ENCODE data around the gene SYNM. TPM values are rescaled to one million over a fixed set of nuclear protein-coding genes. Genes with fewer than 3 reads are reported as not detected.

Gene SYNM
- total RNA-seq, 1 experiment from 2014 or later: 6.6 TPM

DNA sequence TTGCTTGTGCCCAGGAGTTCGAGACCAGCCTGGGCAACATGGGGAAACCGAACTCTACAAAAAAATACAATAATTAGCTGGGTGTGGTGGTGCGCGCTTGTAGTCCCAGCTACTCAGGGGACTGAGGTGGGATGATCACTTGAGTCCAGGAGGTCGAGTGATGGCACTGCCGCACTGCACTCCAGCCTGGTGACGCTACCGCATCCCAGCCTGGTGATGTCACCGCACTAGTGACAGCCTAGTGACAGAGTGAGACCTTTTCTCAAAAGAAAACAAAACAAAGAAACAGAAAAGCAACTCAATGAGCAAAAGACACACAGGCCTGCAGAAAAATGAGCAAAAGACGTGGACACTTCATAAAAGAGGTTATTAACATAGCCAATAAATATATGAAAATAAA, 19.9 kb upstream of the SYNM start:
- DNase-seq (ENCODE audit: low spot score): no peak

DNA sequence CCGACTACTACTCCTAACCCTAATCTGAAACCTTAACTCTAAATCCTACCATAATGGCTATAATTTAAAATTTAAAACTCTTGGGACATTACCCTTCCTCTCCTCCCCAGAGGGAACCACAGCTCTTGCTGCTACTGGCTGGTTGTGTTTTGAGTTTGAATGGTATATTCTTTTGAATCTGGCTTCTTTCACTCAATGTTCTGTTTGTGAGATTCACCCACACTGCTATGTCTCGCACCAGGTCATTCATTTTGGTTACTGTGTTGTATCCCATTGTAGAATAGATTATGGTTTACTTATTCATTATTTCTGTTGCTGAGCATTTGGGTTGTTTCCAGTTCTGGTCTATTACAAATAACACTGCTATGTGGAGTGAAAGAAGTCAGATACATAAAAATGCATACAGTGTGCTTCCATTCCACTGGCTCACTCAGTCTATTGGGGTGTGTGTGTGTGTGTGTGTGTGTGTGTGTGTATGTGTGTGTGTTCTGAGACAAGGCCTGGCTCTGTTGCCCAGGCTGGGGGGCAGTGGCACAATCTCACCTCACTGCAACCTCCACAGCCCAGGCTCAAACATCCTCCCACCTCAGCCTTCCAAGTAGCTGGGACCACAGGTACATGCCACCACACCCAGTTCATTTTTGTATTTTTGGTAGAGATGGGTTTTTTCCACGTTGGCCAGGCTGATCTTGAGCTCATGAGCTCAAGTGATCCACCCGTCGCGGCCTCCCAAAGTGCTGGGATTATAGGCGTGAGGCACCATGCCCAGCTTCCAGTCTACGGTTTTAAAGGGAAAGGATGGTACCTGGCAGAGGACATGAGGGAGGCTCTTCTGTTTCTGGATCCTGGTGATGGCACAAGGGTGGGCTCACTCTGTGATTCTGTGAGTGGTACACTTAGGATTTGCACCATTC, 19.2 kb upstream of the SYNM start:
- no peak for DNase-seq (ENCODE audit: low spot score)

DNA sequence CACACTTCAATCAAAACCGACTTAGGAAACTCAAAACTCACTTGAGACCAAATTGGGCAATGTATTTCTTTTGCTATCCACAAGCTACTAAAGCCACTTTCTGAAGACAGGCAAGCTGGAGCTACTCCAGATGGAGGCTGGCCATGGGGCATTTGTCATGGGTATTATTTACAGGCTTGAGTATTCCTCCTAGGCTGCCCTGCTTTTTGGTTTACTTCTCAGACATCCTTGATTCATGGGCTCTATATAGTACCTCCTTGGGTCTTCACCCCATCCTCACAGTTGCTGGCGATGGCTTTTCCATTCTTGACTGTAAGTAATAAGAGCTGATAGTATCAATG, 18.6 kb upstream of the SYNM start:
- no peak for DNase-seq (ENCODE audit: low spot score)

DNA sequence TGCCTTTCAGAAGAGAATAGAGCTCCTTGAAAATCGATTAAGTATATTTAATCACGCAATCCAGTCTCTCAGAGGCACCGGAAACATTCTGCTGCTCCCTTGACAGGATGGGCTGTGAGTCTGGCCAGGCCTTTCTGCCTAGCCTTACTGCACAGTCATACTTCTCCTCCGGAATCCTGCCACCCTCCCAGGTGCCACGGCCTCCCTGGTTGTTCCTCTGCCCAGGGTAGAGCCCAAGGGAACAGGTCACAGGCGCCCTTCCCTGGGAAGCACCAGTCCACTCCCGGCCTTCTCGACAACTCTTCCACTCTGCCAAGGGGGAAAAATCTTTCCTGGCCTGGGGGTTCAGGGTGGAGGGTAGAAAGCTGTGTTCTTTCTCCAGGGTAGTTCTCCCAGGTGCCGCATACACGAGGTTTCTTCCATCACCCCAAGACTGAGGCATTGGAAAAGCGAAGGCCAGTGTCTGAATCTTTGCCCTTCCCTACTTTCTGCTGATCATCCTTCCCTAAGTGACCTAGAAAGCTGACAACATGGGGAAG, 17.4 kb upstream of the SYNM start:
- no peak for DNase-seq (ENCODE audit: low spot score)

DNA sequence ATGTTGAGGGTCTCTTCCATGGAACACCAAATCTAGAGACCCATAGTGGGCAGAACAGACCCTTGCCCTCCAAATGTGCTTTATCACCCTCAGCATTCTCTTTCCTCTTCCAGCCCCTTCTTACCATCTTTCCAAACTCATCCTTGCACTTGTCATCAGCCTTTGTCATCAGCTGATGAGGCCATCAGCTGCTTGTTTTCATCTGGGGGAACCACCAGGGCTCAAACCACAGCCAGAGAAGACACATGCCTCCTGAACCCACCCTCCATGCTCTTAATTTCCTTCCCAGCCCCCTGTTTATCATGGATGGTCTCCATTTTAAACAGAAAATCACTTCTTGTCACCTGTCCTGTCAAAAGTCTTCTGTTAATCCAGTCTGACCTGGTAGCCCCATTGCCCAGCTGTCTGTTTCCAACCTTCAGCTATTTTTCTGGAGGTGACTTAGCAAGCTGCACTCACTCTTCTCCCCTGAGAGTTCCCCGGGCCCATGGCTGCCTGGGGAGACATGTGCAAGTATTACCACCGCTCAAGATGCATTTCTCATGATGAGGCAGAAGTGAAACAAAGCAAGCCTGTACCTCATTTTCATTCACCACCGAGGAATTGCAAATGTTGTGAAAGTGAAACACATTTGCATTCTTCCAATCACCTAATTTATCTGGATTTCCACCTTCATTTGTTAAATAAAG, 14.7 kb upstream of the SYNM start:
- DNase-seq (ENCODE audit: low spot score): no peak

DNA sequence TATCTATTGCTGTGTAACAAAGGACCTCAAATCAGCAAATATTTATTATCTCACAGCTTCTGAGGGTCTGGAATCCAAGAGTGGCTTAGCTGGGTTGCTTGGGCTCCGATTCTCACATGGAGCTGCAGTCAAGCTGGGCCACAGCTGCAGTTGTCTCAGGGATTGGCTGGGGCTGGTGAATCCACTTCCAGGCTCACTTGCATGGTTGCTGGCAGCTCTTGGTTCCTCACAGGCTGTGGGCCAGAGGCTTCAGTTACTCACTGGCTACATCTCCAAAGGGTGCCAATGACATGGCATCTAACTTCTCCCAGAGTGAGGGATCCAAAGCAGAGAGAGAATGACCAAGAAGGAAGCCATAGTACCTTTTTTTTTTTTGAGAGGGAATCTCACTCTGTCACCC, 13.9 kb upstream of the SYNM start:
- DNase-seq (ENCODE audit: low spot score): no peak

DNA sequence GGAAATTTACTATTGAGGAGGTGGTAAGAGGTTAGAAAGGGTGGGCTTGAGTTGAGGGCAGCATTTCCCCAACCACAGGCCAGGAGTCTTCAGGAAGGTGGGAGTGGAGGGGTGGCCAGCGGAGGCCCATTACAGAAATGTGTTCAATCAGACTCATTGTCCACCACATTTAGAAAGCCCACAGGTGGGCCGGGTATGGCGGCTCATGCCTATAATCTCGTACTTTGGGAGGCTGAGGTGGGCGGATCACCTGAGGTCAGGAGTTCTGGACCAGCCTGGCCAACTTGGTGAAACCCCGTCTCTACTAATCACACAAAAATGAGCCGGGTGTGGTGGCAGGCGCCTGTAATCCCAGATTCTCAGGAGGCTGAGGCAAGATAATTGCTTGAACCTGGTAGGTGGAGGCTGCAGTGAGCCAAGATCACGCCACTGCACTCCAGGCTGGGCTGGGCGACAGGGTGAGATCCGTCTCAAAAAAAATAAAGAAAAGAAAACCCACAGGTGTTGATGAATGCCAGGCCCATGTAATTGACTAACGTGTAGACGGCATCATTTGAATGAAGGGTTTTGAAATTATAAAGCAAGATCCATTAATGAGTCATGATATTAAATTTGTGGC, 12.2 kb upstream of the SYNM start:
- no peak for DNase-seq (ENCODE audit: low spot score)

DNA sequence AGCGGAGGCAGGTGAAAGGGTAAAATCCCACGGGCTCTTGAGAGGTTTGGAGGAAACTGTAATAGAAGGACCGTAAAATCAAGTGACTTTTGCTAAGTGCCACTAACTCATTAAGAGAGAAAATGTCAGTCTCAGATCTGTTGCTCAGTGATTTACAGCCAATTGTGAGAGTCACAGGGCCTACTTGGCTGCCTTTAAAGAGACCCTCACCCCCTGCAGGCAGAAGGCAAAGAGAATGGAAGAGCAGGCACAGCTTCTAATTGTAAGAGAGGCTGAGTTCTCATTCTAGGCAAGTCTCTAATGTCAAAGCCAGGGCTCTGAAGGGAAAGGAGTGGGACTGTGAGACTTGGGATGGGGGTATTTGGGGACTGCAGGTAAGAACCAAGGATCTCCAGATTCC, 9.3 kb upstream of the SYNM start:
- no peak for DNase-seq (ENCODE audit: low spot score)

DNA sequence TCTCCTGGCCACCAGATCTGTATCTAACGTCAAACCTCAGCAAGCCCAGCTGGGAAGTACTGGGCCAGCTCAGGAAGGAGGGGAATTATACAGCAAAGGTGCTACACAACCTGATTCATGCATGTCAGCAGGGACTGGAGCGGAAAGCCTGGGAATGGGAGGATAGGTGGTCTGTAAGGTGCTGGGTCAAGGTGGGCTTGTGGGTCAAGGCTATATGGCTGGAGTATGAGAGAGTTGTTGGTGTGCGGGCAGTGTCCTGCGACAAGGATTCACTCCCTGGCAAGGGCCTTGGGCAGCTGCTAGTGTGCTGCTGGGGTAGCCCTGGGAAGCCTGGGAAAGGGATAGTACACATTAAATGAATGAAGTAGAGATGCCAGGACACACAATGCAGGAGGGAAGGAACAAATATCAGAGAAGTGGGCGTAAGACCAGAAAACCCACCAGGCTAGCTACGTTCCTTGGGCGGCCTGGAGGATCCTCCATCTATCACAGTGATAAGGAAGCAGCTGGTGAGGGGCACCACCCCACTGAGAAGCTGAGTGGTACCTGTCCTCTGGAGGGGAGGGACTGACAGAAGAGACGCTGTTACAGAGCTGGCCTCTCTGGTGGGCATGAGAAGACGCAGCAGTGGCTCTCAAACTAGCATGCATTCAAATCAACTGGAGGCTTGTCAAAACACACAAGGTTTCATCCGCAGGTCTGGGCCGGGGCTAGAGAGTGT, 8.5 kb upstream of the SYNM start:
- DNase-seq (ENCODE audit: low spot score): no peak

DNA sequence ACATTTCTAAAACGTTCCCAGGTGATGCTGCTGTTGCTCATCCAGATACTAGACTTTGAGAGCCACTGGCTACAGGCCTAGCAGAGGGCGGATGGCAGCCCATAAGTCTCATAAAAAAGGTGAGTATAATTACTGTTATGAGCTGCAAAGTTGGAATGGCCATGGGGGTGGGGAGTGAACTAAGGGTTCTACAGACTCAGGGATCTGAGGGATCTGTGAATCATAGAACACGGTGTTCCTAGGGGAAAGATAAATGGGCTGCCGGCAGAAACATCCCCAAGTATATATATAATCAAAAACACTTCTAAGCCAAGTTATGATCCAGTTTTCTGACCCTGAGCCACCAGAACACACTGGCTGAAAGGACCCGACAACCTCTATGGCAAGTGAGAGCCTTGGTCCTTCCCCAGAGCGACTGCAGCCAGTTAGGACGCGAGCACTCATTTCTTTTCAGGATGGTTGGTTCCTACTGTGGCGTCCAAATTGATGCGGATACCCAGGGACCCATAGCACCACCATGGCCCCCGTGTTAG, 7.9 kb upstream of the SYNM start:
- no peak for DNase-seq (ENCODE audit: low spot score)

DNA sequence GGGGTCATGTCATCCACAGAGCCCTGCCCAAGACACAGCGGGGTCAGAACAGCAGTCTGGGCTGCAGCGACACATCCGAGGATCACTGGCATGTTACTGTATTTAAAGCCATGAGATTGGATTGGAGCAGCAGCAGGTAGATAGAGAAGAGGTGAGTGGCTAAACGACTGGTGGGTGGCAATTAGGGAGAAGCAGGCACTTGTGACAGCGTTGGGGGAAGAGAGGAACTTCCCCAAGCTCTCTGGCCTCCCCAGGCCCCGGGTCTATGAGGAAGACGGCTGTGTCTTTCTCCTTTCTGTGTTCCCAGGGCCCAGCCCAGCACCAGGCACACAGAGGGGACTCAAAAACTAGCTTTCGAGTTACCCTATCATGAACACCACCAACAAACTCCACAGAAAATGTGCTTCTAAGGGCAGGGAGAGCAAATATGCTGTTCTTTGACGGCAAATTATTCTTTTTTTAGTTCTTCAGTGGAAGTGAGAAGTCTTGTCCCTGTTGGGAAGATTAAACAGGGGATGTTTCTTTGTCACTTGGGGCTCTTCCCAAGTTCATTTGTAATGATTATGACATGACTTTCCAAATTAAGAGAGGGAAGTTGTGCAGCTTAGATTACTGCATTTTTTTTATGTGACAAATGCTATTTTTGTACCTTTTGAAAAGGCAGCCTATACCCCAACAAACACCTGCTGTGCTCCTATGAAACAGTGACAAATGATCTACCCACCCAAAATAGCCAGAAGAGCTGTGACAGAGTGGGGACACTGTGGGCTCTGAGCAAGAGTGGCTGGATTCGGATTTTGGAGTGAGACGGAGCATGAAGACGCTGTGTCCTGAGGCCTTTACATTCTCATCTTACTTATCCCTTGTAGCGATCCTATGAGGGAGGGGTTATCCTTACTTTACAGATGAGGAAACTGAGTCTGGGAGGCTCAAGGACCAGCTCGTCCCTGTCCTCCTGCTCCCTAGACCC, 7.2 kb upstream of the SYNM start:
- DNase-seq (ENCODE audit: low spot score): no peak

DNA sequence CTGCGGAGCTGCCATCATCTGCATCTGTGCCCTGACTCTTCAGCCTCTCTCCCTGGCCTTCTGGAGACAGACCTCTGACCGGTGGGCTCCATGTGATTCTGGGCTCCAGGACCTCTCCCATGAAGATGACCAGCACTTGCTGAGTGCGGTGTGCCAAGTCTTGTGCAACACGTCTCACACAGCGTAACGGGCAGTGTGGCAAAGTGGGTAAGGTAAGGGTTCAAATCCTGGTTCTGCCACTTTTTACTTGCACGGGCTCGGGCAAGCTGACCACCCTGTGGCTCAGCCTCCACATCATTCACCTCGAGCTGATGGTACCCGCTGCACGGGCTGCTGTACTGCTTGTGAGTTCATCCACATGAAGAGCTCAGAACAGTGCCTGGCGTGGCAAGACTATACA, 6.5 kb upstream of the SYNM start:
- DNase-seq (ENCODE audit: low spot score): no peak

DNA sequence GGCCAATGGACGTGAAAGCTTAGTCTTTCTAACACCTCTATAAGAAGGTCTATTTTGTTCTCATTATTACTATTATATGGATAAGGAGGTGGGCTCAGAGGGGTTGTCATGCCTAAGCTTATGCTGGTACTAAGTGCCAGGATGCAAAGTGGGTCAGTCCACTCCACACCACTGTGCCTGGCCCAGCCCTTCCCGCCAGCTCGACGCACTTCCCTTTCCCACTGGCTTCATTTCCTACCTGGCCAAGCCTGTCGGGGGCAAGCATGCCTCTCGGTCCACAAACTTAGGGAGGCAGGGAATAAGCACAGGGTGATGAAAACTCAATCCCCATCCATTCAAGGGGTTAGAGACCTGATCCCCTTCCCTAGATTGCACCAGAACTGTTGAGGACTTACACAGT, 5.9 kb upstream of the SYNM start:
- no peak for DNase-seq (ENCODE audit: low spot score)

DNA sequence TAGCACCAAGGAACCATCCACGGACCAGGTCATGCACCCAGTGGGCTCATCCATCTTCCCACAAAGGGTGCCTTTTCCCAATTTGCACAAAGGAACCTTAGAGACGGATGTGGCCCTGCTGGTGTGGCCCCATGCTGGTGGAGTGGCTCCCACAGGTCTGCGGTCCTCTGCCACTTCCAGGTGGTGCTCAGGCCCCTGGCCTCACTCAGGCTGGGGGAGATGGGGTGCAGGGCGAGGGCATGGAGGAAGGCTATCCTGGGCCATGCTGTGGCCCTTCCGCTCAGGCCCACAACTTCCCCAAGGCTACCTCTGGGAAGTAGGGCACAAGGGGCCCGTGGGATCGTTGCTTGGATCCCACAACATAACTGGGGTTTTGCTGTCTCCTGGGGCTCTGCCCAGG, 5.2 kb upstream of the SYNM start:
- no peak for DNase-seq (ENCODE audit: low spot score)

DNA sequence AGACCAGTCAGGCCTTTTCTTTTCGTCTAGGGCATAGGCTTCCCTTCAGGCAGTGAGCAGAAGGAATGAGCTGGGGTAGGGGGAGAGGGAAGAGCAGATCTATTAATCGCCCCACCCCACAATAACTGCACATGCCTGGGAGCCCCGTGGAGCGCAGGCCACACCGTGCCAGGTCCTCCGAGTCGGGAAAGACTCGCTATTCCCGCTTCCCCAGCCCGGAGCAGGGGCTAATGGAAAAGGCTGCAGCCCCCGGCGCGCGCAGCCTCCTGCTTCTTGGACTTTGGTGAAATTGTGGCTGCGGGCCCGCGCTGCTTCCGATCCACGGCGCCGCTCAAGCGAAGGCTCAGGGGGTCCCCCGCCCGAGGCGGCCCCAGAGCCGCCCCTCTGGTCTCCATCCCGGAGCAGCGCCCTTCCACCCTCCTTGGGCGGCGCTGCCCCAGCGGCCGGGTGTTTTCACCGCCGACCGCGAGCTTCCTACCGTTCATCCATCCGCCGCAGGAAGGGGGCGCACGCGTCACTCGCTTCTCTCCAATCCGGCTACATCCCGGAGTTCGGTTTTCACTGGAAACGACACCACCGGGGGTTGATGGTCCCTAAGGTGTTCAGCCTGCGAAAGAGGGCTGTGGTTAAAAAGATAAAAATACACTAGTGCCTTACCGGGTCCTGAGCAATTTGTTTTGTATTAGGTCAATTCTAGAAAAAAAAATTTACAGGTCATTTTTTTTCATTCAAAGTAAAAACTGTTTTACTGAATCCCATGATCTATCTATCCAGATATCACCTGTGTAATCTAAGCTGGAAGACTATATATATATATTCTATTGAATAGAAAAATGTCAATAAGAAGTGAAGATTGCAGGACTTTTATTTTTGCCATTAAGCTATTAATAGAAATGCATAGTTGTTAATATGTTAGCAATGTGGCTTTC, 4.4 kb upstream of the SYNM start:
- DNase-seq (ENCODE audit: low spot score): peak; percentile 72

DNA sequence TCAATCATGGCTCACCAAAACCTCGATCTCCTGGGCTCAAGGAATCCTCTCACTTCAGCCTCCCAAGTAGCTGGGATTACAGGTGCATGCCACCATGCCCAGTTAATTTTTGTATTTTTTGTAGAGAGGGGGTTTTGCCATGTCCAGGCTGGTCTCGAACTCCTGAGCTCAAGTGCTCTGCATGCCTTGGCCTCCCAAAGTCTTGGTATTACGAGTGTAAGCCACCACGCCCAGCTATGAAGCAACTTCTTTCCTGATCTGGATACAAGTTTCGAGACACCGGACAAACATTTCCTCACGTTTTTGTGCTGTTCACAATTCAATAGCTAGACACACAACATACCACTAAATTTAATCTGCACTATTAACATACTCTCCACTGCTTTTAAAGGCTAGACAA, 3.4 kb upstream of the SYNM start:
- DNase-seq (ENCODE audit: low spot score): no peak

DNA sequence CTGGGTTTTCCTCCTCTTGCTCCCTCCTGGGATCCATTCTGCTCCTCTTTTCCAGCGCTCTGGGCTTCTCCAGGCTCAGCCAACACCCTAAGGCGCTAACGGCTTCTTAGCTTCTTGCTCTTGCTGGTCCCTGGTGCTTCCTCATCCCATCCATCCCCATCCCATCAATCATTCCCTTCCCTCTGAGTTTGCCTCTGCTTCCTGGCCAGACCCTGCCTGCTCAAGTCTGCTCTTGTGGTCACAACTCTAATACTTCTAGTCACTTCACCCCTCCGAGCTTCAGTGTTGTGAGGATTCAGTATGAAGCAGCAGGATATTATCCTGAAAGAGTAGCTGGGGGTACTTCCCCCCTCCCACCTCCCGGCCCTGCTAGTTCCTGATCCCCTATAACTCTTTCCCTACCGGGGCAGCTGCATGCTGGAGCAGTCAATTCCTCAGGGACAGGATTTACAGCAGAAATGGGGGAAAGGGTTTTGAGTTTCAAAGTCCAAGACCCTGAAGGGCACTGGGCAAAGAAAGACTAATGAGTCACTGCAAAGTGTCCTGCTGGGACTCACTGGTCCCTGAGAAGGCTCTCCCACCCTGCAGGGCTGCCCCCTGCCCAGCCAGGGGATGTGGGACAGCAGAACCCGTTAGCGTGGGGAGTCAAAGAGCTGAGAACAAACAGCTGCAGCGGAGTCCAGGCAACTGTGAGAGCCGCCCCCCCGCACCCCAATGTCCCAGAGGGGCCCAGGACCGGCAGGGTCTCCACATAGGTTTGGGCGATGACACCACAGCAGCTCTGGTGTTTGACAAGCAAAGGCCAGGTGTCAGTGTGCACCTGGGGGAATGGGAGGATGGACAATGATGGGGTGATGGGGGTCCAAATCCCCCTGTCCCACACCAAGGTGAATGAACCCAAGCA, 2.3 kb upstream of the SYNM start:
- no peak for DNase-seq (ENCODE audit: low spot score)

DNA sequence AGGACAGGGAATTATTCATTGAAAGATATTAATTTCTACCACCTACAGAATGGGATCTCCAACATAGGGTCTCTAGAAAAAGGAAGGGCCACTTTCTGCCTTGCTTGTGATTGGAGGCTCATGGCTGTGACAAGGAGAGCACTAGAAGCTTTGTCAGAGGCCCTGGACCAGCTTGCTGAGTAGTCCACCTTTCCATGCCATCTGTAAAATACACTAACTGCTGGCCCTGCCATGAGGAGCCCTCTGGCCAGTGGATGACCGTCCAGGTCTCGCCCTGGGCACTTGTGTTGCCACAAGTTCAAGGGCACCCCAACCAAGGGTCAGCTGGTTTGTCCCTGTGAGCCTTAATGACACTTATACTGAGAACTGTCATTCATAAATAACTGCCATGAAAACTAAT, 1.6 kb upstream of the SYNM start:
- no peak for DNase-seq (ENCODE audit: low spot score)

All from H4 (cell line).